Smooth muscle cell of the coronary artery (primary cell): ENCODE data around the gene TSPEAR. TPM values are rescaled to one million over a fixed set of nuclear protein-coding genes. Genes with fewer than 3 reads are reported as not detected.

ENCODE experiments used
- total RNA-seq: library from RNA; depleted of rRNA; stranded (reverse); fragments of >200 nt; gene quantifications from 2 replicates; pipeline ENCODE4 v1.2.3, GENCODE V29; 2014; ENCODE audit warnings: low replicate concordance

Gene TSPEAR
- total RNA-seq, 1 donor from 2014 or later, result not detected

DNA sequence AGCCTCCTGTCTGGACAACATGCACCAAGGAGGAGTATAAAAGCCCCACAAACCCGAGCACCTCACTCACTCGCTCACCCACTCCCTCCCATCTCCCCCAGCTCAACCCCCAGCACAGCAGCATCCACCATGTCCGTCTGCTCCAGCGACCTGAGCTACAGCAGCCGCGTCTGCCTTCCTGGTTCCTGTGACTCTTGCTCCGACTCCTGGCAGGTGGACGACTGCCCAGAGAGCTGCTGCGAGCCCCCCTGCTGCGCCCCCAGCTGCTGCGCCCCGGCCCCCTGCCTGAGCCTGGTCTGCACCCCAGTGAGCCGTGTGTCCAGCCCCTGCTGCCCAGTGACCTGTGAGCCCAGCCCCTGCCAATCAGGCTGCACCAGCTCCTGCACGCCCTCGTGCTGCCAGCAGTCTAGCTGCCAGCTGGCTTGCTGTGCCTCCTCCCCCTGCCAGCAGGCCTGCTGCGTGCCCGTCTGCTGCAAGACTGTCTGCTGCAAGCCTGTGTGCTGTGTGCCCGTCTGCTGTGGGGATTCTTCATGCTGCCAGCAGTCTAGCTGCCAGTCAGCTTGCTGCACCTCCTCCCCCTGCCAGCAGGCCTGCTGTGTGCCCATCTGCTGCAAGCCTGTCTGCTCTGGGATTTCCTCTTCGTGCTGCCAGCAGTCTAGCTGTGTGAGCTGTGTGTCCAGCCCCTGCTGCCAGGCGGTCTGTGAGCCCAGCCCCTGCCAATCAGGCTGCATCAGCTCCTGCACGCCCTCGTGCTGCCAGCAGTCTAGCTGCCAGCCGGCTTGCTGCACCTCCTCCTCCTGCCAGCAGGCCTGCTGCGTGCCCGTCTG, 137.5 kb downstream of the TSPEAR start, which contains the start of gene KRTAP10-4:
TSS of gene KRTAP10-4 (plus strand) at position 100 of the 827 bp plus-strand sequence. CDS start at position 130, 30 bp downstream.

GRCh38 chr21:44558695-44559094, 152.7 kb downstream of the TSPEAR start, which contains the start of gene KRTAP10-3:
Gene KRTAP10-3 (minus strand): TSS chr21:44558795. CDS start chr21:44558715, 80 bp downstream.

GRCh38 chr21:44551340-44551961, 159.9 kb downstream of the TSPEAR start, which contains the start of gene KRTAP10-2:
Gene KRTAP10-2 (minus strand): TSS chr21:44551505. CDS start chr21:44551458, 47 bp downstream.

DNA sequence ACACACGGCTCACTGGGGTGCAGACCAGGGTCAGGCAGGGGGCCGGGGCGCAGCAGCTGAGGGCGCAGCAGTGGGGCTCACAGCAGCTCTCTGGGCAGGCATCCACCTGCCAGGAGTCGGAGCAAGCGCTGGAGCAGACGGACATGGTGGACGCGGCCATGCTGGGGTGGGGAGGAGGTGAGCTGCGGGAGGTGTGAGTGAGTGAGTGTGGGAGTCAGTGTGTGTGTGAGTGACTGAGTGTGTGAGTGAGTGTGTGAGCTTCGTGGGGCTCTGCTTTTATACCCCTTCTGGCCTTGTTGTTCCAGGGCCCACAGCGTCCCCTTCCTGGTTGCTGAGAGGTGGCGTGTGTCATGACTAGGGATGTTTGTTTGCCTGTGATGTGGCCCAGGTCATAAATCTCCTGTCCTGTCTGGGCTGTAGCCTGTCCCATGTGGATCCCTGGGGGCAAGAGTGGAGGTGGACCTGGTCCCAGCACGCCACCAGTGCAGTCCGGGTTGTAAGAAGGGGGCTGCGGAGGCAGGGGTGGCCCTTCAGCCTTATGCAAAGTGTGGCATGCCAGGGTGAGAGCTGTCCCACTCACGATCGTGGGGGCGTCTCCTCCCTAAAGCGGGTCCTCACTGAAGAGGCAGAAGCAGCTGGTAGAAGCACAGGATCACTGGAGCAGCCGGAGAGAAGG, 171.2 kb downstream of the TSPEAR start, which contains the start of gene KRTAP10-1:
TSS of gene KRTAP10-1 (minus strand) at position 205 of the 676 bp plus-strand sequence. CDS start at position 160, 45 bp downstream.

GRCh38 chr21:44454747-44455523, 256.4 kb downstream of the TSPEAR start, which contains the start of gene LRRC3:
Gene LRRC3 (plus strand): TSS chr21:44455510. CDS start chr21:44456645, 1,135 bp downstream.

Other genes with a start within 250 kb of the TSPEAR start
- gene KRTAP10-1, start 171.4 kb downstream of the TSPEAR start, total RNA-seq, result not detected in 2 replicates
- not detected in 2 replicates for gene KRTAP10-2, start 160.1 kb downstream of the TSPEAR start, total RNA-seq
- gene KRTAP10-3, start 152.8 kb downstream of the TSPEAR start, total RNA-seq, result not detected in 2 replicates
- not detected in 2 replicates for gene KRTAP10-4, start 137.8 kb downstream of the TSPEAR start, total RNA-seq
- not detected in 2 replicates for gene KRTAP10-5, start 131.0 kb downstream of the TSPEAR start, total RNA-seq
- gene KRTAP10-6, start 119.1 kb downstream of the TSPEAR start, total RNA-seq, result not detected in 2 replicates
- not detected in 2 replicates for gene KRTAP10-7, start 111.0 kb downstream of the TSPEAR start, total RNA-seq
- gene KRTAP10-8, start 99.5 kb downstream of the TSPEAR start, total RNA-seq, result not detected in 2 replicates
- gene KRTAP10-9, start 84.5 kb downstream of the TSPEAR start, total RNA-seq, result not detected in 2 replicates
- not detected in 2 replicates for gene KRTAP10-10, start 74.2 kb downstream of the TSPEAR start, total RNA-seq
- not detected in 2 replicates for gene KRTAP10-11, start 65.2 kb downstream of the TSPEAR start, total RNA-seq
- gene KRTAP12-4, start 56.9 kb downstream of the TSPEAR start, total RNA-seq, result not detected in 2 replicates
- not detected in 2 replicates for gene KRTAP12-3, start 53.6 kb downstream of the TSPEAR start, total RNA-seq
- gene KRTAP12-2, start 44.6 kb downstream of the TSPEAR start, total RNA-seq, result not detected in 2 replicates
- gene KRTAP12-1, start 29.4 kb downstream of the TSPEAR start, total RNA-seq, result not detected in 2 replicates
- gene KRTAP10-12, start 14.4 kb downstream of the TSPEAR start, total RNA-seq, result not detected in 2 replicates
- 61.3 and 64.7 TPM in 2 replicates for gene UBE2G2, start 90.2 kb upstream of the TSPEAR start, total RNA-seq
- 78.1 and 123 TPM in 2 replicates for gene SUMO3, start 106.5 kb upstream of the TSPEAR start, total RNA-seq
- 231 and 244 TPM in 2 replicates for gene PTTG1IP, start 162.1 kb upstream of the TSPEAR start, total RNA-seq
- gene ITGB2, start 209.3 kb upstream of the TSPEAR start, total RNA-seq, result 0.30 TPM in 1 of 2 replicates, not detected in the other
- gene SLX9, start 228.5 kb upstream of the TSPEAR start, total RNA-seq, result 16.0 and 24.7 TPM in 2 replicates